ENCODE measurements around the gene LRRC15. TPM values are rescaled to one million over a fixed set of nuclear protein-coding genes. Genes with fewer than 3 reads are reported as not detected.

Gene LRRC15
- under 0.01 TPM in 1 of 2 replicates, not detected in the other for total RNA-seq

DNA sequence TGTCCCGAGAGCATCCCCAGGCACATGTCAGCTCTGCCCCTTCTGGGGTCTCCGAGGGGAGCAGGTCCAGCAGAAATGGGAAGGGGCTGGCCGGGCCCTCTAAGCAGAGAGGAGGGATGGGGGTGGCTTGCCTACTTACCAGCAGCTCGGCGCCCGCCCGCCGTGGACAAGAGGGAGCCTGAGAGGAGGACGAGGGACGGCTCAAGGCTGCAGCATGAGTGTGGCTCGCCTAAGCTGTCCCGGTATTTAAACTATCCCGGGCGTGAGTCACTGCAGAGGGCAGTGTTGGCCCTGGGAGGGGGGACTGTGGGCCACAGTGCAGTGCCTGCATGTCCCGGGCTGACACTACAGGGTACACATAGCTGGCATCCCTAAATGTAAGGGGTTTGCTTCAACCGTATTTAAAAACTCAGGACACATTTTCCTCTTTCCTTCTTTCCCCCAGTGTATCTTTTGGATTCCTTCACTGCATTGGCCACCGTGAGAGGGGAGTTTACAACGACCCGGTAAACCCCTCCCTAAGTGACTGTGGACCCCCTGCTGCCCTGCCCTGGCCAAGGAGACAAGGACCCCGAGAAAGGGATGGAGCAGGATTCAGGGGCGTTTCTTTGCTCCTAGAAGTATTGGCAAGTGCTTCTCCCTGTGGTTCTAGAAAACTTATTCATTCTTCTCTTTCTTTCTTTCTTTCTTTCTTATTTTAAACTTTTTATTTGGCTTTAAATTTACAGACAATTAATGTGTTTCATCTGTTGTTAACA is at the start of gene LRRC15:
LRRC15 (minus strand) TSS at position 222 of the 758 bp plus-strand sequence. CDS start 8,700 bp downstream, outside the sequence.

GRCh38 chr3:194399166-194399565 is 29.6 kb upstream of the LRRC15 start, which contains the start of gene GP5:
TSS of gene GP5 (minus strand) at chr3:194399266. CDS start at chr3:194398282, 984 bp downstream.

GRCh38 chr3:194351080-194351672 is 18.4 kb downstream of the LRRC15 start, which contains the start of gene CPN2:
TSS of gene CPN2 (minus strand) at chr3:194351328. CDS start at chr3:194342702, 8,626 bp downstream.

Other genes starting within 250 kb of the LRRC15 start
- gene HES1, start 233.6 kb downstream of the LRRC15 start, total RNA-seq: 48.1 and 64.3 TPM in 2 replicates
- gene CPN2, start 18.4 kb downstream of the LRRC15 start, total RNA-seq: not detected in 2 replicates
- not detected in 2 replicates for gene GP5, start 29.5 kb upstream of the LRRC15 start, total RNA-seq
- 132 and 147 TPM in 2 replicates for gene ATP13A3, start 117.3 kb upstream of the LRRC15 start, total RNA-seq

Measured in vein endothelial cell (primary cell).